ENCODE data around the gene GHSR.

GHSR gene

DNA sequence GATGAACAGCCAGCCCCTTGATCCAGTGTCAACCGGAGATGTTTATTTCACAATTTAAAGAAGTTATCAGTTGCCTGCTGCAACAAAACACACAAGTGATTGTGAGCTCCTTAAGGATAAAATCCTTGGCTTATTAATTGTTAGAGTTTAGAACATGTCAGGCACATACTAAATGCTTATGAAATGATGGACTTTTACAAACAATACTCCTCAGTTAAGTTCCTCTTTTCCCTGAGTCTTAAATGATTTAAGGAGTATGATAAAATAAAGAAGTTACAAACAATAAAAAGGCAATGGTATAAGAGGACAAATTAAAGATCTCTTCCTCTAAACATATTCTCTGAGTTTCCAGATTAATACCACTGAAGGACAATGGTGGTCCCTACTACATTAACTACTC, 5.7 kb downstream of the GHSR start:
- intact Hi-C loops (cut with DNase I), result no loop called here
- DNase-seq, result no peak

DNA sequence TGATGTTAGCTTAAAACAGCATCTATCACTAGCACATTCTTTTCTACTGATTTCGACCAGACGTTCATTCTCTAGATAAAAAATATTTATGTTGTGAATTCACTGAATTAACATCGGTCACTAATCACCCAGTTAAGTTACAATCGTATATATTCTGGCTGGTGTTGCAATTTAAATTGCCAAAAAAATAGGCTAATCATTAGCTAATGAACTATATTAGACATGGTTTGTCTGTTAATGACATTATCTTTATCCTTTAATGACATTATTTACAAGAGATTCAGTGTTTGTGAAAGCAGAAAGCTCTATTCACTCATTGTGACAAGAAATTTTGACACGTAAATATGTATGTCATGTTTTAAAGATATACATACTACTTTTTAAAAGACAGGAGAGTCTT, 6.7 kb downstream of the GHSR start:
- intact Hi-C loops (cut with DNase I), result no loop called here
- no peak for DNase-seq

DNA sequence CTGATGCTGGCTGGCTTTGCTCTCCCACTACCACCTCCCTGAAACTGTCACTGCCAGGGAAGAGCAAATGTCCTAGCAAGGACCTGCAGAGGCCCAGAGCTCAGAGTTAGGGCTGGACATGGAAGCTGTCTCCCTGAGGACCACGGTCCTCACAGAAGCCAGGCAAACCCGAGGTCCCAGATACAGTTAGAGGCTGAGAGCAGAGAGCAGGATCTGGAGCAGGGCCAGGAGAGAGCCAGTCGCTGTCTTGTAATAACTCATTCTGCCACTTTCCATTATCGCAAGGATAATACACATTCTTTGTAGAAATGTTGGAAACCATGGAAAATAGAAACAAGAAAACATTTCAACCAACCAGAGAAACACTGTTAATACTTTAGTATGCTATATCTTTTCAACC, 10.1 kb downstream of the GHSR start:
- no peak for DNase-seq
- intact Hi-C loops (cut with DNase I), result no loop called here

DNA sequence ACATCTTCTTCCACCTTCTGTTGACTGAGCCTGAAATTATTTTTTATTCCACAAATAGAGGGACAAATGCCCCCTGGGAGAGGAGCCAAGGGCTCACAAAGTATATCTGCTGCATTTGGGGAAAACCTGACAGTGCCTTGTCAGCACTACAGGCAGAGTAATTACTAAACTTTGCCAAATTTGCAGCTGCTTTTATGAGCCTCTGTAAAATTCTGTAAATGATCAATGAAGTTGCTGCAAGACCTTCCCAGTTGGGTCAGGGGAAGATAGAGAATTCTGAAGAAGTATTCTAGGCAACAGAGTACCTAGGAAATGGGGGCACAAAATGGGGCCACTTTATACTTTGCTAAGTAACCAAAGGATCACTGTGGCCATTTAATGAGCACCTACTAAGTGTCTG, 10.5 kb downstream of the GHSR start:
- no peak for DNase-seq
- intact Hi-C loops (cut with DNase I), result no loop called here

DNA sequence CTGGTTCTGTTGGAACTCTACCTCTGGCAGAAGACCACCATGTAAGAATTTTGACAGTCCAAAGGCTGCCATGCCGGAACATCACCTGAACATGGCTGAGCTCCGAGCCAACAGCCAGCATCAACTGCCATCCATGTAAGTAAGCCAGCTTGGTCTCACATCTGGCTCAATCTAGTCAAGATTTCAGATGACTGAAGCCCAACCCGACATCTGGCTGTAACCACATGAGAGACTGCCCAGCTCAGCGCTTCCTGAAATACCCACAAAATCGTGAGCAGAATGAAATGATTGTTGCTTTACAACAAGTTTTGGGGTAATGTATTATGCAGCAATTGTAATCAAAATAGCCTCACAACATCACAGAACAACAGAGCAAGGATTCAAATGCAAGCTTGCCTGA, 32.9 kb downstream of the GHSR start:
- intact Hi-C loops (cut with DNase I), result no loop called here

DNA sequence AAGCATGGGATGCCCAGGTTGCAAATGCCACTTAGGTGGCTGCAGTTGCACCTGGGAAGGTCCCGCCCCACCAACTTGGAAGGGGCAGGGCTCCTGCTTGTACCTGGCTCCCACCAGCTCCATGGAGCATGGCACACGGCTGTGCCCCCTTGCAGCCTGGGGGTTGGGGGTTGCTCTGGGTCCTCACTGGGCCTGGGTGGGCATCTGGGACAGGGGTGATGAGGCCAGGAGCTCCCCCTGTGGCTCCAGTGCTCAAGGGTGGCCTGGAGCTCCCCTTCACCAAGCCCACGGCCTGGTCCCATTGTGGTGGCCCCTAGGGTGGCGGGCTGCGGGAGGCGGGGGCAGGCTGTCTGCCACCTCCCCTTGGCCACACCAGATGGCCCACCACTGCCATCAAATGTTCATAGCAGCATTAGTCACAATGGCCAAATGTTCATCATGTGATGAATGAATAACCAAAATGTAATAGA, 36.7 kb downstream of the GHSR start:
- DNase-seq, result no peak
- intact Hi-C loops (cut with DNase I), result no loop called here

More for the DNA sequence above, 32.9 kb downstream of the GHSR start:
- DNase-seq, result no peak

DNA sequence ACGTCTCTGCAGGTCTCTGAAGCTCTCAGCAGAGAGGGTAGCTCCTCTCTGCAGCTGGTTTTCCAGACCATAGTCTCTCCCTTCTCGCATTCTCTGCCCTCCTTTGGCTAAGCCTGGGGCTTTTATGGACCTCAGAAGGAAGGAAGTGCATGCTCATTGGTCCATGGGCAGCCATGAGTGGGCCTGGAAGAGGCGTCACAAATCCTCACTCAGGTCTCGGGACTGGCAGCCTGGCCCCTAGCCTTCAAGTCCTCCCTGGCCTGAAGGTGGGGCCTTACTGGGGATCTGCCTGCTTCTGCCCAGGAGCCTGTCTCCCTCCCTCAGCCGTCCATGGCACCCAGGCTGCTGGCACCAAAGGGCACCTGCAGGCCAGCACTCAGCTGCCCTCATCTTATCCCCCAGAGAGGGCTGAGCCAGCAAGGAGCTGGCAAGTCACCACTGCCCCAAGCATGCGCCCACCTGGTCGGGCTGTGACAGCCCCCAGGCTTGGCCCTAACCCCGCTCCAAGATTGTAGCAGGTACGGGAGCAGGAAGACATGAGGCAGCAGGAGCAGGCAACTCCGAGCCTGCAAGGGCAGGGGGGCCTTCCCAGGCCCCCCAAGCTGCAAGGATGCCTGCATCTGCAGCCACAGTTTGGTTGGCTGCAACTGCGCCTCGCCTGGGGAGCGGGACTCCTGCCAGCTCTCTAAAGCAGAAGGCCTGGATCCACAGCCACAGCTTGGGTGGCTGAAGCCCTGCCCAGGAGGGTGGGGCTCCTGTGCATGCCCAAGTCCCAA, 37.4 kb downstream of the GHSR start:
- intact Hi-C loops (cut with DNase I), result no loop called here
- no peak for DNase-seq

DNA sequence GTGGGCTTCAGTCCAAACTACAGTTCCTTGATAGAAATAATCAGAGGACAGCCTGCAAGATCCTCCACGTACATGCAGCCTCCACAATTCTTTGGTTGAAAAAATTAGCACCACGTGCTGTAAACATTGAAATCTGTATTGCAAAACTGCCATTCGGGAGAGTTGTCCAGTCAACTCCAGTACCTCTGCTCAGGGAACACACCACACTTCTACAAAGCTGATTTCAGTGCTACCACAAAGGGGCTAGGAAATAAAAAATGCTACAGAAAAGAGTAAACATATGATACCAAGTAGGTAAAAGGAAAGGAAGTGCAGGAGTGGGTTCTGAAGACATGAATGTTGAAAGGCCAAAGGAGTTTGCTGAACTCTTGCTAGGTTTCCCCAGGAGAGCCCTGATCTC, 40.4 kb downstream of the GHSR start:
- intact Hi-C loops (cut with DNase I), result no loop called here

DNA sequence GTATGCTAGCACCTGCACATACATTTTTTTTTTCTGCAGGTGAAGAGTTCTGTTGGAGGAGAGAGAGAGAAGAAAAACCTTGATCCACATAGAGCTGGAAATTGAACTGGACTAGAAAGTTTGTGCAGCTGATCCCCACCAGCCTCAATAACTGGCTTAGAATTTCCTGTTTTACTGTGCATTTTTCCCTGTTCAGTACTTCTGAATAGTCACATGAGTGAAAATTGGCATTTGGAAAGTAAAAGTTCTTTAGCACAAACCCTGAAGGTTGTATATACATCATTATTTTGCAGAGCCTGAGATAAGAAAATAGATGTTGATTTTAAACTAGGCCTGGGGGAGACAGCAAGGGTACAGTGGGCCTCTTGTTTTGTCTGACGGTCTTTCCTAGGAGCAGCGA, 42.3 kb downstream of the GHSR start:
- intact Hi-C loops (cut with DNase I), result no loop called here
- DNase-seq, result no peak

More for the DNA sequence above, 40.4 kb downstream of the GHSR start:
- no peak for DNase-seq

DNA sequence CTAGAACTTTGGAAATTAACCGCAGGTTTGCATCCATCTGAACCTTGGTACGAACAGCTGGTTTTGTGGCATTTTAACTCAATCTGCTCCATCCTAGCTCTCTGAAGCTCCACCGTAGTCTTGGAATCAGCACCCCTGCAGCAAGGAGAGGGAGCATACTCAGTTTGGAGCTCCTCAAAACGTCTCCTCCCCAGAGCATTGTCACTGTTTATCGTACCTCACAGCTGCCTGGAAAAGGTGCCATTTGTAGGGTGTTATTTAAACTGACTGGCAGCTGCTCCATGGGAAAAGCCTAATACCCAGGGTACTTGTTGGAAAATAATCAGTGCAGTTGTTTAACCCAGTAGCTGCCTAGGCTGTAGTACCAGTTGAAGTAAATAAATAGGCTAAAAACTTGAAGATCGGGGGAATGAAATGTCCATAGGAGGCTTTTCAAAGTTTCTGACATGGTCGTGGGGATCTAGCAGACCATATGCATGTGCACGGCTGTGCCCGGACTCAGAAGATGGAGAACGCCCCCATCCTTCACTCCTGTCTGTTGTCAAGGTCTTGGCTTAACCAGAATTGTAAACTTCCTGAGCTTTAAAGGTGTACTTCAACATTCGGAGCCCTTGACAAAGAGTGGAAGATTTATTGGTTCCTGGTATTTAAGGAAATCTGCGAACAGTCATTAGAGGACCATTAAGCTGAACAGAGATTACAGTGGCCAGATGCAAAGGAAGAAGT, 43.9 kb downstream of the GHSR start:
- no peak for DNase-seq
- intact Hi-C loops (cut with DNase I), result no loop called here

DNA sequence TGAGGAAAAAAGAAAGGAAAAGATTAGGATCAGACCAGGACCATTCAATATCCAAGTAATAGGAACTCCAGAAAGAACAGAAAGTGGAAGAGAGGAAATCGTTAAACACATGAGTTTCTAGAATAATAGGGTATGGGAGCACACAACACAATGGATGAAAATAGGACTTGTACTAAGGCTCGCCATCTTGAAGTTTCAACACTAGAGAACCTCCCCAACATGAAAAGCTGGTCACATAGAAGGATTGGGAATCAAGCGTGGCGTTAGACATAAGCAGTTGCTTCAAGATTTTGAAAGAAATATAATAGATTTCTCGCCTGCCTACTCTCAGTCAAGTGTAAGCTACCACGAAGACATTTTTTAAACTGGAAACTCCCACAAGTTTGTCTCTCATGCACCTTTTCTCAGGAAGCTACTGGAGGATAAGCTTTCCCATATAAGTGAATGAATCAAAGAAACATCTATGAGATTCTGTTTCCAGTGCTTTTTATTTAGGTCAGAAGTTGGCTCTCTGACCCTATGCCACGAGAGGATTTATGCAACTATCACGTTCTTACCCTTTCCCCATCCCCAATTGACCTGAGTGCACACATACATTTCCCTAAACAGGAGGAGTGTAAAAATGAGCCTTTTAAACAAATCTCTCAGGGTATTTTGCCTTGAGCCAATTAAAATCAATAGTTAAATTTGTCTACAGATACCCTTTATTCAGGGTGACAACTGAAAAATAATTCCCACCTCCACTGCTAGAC, 45.2 kb downstream of the GHSR start:
- intact Hi-C loops (cut with DNase I), result no loop called here
- DNase-seq, result no peak

DNA sequence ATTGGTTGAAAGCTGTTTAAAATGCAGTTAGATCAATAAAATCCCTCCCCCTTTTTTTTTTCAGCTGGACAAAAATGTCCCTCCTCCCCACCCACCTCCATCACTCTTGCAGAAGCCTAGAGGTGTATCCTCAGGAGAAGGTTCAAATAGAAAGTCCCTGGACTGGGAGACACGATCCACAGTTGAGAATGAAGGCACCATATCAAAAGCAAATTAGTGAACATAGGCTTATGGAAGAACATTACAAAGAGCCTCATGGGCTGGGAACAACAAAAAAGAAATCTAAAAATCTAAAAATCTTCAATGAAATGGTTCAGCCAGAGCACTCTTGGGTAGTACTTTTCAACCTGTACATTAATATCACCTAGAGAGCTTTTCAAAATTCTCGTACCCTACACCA, 46.2 kb downstream of the GHSR start:
- no peak for DNase-seq
- intact Hi-C loops (cut with DNase I), result no loop called here

DNA sequence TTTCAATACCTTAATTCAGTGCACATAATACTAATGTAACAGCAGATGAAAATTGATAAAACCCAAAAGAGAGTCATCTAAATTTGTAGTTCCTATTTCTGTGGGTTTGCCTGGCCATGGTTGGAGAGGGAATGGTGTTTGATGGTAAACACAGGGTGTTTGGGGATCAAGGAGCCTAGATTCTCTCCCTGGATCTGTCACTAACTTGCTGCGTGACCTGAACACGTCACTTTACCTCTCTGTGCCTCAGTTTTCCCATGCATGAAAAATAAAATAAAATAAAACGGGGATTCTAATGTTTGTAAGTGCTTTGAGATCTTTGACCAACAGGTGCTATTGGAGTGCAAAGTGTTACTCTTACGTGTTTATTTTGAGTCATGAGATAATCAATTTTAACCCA, 49.8 kb downstream of the GHSR start:
- intact Hi-C loops (cut with DNase I), result no loop called here
- no peak for DNase-seq

DNA sequence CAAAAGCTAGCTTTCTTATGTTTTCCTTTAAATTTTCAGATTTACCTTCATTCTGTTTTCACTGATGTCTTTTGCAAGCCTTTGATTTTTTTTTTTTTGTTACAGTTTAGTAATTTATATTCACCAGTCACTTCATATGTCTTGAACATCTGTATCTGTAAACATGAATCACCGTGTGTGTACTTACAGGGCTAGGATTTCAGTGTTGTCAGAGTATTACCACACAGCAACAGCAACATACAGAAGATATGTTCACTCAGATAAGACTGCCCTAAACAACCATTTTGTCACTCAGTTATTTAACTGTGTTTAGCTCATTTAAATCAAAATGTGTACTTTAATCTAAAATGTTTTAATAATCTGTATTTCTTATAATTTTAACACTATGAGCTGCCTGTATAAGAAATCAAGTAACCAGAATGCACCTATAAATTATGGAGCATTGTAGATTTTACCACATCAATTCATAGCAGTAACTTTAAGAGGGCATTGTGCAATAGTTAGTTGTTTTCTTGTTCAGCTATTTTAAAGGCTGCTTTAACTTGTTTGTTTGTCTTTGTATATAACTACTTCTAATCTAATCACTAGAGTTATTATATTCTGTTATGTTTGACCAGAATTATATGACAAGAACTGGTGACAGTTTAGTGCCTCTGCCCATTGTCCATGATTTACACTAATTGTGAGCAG, 50.4 kb downstream of the GHSR start:
- intact Hi-C loops (cut with DNase I), result no loop called here

DNA sequence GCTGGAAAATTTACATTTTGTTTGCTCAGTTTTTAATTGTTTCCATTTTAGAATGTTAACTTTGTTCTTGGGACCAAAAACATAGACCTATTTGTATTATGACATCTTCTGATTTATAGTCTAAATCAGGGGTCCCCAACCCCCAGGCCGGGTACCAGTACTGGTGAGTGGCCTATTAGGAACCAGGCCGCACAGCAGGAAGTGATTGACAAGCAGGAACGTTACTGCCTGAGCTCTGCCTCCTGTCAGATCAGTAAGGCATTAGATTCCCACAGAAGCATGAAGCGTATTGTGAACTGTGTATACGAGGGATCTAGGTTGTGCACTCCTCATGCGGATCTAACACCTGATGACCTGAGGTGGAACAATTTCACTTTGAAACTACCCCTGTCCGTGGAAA, 51.9 kb downstream of the GHSR start:
- no peak for DNase-seq
- intact Hi-C loops (cut with DNase I), result no loop called here

More for the DNA sequence above, 50.4 kb downstream of the GHSR start:
- DNase-seq, result no peak

DNA sequence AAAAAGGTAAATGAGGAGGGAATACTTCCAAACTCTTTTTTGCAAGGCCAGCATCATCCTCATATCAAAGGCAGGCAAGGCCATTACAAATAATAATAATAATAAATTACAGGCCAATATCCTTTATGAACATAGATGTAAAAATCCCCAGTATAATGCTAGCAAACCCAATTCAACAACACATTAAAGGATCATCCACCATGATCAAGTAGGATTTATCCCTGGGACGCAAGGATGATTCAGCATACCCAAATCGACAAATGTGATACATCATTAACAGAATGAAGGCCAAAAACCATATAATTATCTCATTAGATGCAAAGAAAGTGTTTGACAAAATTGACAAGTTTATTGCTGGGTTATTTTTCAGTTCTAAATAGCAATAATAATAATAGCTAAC, 53.6 kb downstream of the GHSR start:
- no peak for DNase-seq
- intact Hi-C loops (cut with DNase I), result no loop called here

Measured in head of caudate nucleus (tissue), 42 donors.